ENCODE results near the gene TMEM44.

Gene TMEM44, protein sequence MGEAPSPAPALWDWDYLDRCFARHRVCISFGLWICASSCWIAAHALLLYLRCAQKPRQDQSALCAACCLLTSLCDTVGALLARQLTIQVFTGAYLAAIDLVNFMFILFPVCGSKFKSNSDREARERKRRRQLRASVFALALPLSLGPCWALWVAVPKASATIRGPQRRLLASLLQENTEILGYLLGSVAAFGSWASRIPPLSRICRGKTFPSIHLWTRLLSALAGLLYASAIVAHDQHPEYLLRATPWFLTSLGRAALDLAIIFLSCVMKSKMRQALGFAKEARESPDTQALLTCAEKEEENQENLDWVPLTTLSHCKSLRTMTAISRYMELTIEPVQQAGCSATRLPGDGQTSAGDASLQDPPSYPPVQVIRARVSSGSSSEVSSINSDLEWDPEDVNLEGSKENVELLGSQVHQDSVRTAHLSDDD

GRCh38 chr3:194633349-194634004 lies at the start of gene TMEM44:
Gene TMEM44 (minus strand): TSS chr3:194633419. CDS start chr3:194633215, 204 bp downstream.
- FAIRE-seq: no peak

DNA sequence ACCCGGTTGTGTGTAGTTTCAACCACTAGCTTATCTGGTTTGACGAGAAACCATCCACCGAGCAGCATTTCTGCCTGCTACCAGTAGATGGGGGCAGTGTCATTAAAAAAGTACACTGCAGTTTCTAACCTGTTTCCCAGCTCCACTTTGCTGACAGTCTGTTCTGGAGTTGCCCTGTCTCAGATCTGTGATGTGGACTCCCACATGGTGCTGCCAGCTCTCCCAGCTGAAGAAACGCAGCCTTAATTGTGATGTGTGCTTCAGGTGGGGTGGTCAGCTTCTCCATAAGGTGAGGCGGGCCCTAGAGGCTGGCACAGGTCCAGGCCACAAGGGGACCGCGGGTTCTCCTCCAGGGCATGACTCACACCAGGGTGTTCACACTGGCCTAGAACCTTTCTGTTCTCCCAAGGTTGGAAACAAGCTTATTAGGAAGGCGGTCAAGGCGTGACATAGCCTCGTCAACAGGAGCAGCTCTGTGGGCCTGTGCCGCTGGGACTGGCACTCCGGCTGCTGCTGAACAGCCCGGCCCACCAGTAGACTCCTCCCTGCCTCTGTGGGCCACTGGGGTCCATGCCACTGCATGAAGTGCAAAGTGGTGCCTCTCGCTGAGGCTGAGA lies 49.6 kb upstream of the TMEM44 start:
- FAIRE-seq: peak; percentile 77

DNA sequence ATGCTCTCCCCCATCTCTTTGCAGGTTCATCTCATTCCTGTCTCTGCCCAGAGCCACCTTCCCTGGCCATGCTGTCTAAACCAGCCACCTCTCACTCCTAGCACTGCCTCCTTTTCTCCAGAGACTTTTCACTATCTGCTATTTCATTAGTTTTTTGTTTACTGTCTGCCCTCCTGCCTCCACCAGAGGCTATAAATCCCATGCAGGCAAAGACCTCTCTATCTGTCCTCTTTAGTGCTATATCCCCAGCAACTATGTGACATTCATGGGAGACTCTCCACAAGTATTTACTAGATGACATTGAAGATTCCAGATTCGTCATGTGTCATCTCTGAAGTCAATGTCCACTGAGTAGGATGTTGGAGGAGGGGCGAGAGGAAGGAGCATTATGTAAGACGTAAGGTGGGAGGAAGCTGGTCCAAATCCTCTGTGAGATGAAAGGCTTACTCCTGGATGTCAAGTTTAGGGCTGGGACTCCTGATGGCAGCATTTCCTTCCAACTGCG lies 49.0 kb upstream of the TMEM44 start:
- no peak for FAIRE-seq

DNA sequence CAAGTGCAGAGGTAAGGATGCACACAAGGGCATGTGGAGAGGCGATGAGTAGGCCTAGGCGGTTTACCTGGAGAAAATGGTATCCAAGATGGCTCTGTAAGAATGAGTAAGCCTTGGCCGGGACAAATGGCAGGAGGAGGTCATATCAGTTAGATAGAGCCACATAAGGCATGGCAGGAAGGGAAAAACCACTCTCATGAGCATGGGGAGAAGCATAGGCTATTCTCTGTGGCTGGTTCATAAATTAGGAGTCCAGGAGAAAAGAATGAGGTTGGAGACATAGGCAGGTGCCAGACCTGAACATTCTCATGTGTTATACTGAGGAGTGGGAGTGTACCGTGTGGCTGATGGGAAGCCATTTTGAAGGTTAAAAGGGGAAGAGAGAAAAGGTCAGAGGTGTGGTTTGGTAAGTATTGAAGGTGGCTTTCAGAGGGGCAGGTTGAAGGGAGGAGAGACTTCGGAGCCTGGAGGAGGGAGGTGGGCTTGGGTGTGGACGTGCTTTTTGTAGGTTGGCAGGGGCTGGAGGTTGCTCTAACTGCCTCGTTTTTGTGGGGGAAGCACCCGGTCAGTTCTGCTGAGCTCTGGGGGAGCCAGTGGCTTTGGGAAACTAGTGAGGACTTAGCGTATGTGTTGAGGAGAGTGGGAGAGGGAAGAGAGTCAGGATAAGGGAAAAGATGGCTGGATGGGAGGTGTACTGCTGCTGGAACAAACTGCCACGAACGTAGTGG lies 47.8 kb upstream of the TMEM44 start:
- FAIRE-seq: no peak

GRCh38 chr3:194676471-194676870 lies 43.3 kb upstream of the TMEM44 start:
- FAIRE-seq: no peak

DNA sequence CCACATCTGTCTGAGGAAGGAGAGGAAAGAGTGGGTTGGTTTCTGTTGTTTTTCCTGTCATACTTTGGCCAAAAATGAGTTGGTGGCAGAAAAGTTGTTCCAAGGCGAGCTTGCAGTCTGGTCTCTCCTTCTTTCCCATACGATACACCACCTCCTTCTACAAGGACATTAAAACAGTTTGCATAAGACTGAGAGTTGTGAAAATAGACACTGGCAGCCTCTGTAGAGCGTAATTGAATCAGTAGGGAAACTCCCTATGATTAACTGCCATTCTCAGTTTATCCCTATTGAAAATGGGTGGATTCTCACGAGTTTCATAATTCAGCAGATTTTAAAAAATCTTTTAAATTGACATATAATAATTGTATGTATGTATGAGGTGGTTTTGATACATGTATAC lies 42.5 kb upstream of the TMEM44 start:
- no peak for FAIRE-seq

DNA sequence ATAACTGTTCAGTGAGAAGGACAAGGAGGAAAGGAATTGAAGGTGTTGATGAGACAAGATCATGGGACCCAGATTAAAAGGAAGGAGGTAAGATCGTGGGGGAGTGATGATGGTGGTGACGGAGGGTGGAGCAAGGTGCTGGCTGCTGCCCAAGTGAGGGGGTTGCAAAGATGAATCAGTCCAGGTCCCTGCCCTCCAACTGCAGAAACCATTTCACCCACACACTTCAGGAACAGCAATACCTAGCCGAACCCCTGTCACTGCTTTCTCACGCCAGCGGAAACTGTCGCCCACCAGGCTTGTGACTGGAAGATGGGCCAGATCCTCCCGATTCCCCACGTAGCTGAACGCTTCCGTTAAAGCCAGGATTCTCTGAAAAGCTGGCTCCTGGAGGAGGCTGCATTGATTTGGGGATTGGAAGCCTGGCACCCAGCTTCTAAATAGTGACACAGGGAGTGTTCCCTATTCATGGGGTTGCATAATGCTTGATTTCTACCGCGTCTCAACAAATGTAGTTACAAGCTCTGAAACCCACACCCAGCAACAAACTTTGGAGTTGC lies 41.9 kb upstream of the TMEM44 start:
- FAIRE-seq: no peak

DNA sequence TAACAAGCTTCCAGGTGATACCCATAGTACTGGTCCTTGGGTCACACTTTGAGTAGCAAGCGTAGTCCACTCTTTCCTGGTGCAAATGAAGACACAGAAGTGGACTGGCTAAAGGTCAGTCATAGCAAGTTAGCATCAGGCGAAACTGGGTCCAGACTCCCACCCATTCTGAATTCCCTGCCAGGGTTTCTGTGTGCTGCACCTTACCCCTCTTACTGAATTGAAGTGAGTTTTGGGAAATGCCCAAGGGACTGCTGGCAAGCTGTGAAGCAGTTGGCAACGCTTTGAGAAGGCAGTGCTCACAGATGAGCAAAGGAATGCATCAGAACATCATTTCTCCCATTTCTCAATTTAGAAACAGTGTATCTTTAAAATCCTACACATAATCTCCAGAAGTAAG lies 40.5 kb upstream of the TMEM44 start:
- FAIRE-seq: no peak

DNA sequence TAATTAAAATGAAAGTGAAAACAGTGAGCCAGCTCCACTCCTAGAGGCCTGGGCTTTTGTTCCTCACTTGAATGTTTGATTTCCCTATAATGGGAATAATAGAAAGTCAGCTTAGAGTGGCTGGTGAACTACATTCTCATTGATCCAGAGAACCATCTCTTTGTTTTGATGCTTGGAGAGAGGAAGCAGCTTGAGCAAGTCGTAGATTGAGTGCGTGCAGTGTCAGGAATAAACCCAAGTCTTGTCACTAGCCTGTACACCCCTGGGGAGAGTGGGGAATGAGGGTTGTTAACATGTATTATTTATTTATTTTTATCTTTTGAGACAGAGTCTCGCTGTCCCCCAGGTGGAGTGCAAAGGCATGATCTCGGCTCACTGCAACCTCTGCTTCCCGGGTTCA lies 39.7 kb upstream of the TMEM44 start:
- no peak for FAIRE-seq

GRCh38 chr3:194671900-194672808 lies 38.9 kb upstream of the TMEM44 start, which contains the start of gene LSG1:
Gene LSG1 (minus strand): TSS chr3:194672191. CDS start chr3:194672162, 29 bp downstream.
- peak; percentile 11 for FAIRE-seq

DNA sequence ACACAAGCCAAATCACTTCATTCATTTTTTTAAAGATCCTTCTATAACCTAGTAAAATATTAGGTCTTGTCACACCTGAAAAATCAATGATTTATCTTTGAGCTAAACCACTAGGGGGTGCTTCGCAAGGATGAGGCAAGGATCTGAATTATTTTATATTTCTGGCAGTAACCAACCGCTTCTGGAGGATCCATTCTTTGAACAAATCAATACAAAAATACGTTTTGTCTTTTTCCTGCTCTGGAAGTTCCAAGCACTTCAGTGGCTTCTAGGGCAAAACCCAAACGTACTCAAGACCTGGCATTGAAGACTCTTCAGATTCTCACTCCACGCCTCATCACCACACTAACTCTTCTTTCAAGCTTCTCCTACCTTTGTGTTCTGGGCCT lies 38.3 kb upstream of the TMEM44 start:
- FAIRE-seq: no peak

DNA sequence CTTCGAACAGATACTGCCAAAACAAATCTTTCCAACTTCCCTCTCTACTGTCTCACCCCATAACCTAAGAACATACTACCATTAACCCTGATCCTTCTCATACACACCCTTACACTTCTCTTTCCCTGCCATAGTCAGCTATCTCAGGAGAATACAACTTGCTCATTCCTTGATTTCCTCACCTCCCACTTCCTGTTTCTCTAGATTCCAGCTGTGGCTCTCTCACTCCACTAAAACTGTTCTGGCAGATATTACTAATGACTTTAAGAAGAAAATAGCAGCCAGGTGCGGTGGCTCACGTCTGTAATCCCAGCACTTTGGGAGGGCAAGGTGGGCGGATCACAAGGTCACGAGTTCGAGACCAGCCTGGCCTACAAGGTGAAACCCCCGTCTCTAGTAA lies 34.1 kb upstream of the TMEM44 start:
- no peak for FAIRE-seq

DNA sequence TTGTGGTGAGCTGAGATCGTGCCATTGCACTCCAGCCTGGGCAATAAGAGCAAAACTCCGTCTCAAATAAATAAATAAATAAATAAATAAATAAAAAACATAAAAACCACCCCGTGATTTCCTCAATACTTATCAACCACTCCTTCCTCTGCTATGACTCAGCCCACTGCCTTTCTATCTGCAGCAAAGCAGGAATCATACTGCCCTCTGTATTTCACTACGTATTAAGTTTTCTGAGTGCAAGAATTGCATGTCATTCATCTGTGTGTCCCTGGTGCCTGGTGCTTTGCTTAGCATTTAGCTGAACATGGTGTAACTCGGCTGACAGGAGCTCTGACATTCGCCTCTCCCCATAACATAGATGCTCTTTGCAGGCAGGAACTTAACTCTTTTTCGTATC lies 31.6 kb upstream of the TMEM44 start:
- FAIRE-seq: no peak

- no peak for FAIRE-seq
Observed at GRCh38 chr3:194661946-194662345, 28.7 kb upstream of the TMEM44 start.

DNA sequence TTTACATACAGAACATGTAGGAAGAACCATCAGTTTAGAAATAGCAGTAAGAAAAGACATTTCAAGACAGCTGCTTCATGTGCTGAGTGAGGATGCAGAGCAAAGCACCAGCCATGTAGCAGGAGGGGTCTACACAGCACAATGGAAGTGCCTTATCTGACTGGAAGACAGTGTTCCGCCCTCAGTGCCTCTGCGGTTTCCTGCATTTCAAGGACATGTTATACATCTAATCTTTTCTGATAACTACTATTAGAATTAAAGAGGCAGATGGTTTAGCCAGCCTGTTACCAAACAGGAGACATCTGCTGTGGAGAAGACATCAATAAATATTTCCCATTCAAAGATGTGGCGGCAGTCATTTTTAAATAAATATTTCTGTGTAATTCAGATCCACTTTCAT lies 28.2 kb upstream of the TMEM44 start:
- no peak for FAIRE-seq

- FAIRE-seq: no peak
Observed at GRCh38 chr3:194659778-194660177, 26.6 kb upstream of the TMEM44 start.

GRCh38 chr3:194658477-194659242 lies 25.4 kb upstream of the TMEM44 start:
- no peak for FAIRE-seq

- FAIRE-seq: no peak
Observed at GRCh38 chr3:194657439-194657838, 24.2 kb upstream of the TMEM44 start.

DNA sequence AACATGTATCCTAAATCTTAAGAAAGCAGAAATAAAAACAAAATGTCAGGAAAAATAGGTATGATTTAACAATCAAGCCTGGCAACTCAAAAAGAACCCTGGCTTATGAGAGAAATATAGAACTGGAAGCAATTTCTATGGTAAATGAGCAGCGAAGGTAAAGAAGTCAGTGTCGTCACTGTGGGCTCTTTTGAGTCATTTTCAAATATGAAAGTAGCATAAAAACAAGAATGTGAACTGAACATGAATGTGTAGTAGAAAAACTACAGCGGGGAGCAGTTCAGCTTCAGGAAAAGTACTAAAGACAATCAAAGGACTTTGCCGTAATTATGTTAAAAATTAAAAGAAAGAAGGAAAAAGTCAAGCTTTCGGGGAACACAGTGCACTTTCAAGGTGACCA lies 21.2 kb upstream of the TMEM44 start:
- no peak for FAIRE-seq

GRCh38 chr3:194647747-194648146 lies 14.5 kb upstream of the TMEM44 start:
- no peak for FAIRE-seq

DNA sequence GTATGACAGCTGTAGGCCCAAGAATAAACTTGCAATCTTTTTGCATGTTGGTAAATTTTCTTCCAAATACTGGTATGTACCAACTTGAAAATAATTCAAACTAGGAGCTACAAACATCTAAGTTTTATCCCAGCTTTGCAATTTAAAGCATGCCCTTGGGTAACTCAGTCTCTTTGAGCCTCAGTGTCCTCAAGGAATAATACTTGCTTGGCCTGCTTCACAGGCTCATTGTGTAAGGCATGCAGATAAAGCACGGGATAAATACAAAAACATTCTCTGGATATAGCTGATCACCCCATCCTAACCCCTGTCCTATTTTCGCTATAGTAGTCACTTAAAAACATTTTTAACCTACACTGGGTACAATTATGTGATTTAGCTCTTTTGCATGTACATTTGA lies 9.6 kb upstream of the TMEM44 start:
- FAIRE-seq: no peak
